HepG2 (cell line): ENCODE measurements around the gene STXBP5L.

ENCODE experiments used
- ARID2 ChIP-seq: sonication (generic); formaldehyde crosslinking; IDR thresholded peaks from 2 replicates; pipeline ENCODE4 v1.8.1; 2022; ENCODE audit warnings: mild to moderate bottlenecking, missing genetic modification reagents, borderline replicate concordance
- CTCF ChIP-seq: sonication (generic); formaldehyde crosslinking; IDR thresholded peaks from 2 replicates; pipeline ENCODE4 v1.5.0; 2020; ENCODE audit warnings: mild to moderate bottlenecking, missing genetic modification reagents, moderate library complexity
- NFRKB ChIP-seq: fragments of 450-650 bp; IDR thresholded peaks from 2 replicates; pipeline ENCODE4 v1.6.1; 2017
- PBX2 ChIP-seq: IDR thresholded peaks from 2 replicates; pipeline ENCODE4 v1.6.1; 2016; ENCODE audit warnings: control low read depth
- POGZ ChIP-seq: sonication (generic); formaldehyde crosslinking; IDR thresholded peaks from 2 replicates; pipeline ENCODE4 v1.4.0; 2020; ENCODE audit warnings: mild to moderate bottlenecking, missing genetic modification reagents
- TBP ChIP-seq: sonication (generic); formaldehyde crosslinking; IDR thresholded peaks from 2 replicates; pipeline ENCODE4 v1.5.0; 2020; ENCODE audit warnings: missing genetic modification reagents
- ZBTB10 ChIP-seq: sonication (generic); formaldehyde crosslinking; IDR thresholded peaks from 2 replicates; pipeline ENCODE4 v1.4.0; 2020; ENCODE audit warnings: missing genetic modification reagents, borderline replicate concordance
- ZBTB49 ChIP-seq: sonication (generic); formaldehyde crosslinking; IDR thresholded peaks from 2 replicates; pipeline ENCODE4 v1.4.0; 2020; ENCODE audit warnings: missing genetic modification reagents, borderline replicate concordance
- ZNF24 ChIP-seq: fragments of 450-650 bp; IDR thresholded peaks from 2 replicates; pipeline ENCODE4 v1.6.1; 2017; ENCODE audit warnings: antibody characterized with exemption, mild to moderate bottlenecking
- ZNF251 ChIP-seq: sonication (generic); formaldehyde crosslinking; IDR thresholded peaks from 2 replicates; pipeline ENCODE4 v1.9.0; 2021; ENCODE audit warnings: mild to moderate bottlenecking, missing genetic modification reagents
- ZNF33B ChIP-seq: sonication (generic); formaldehyde crosslinking; IDR thresholded peaks from 2 replicates; pipeline ENCODE4 v1.5.1; 2020; ENCODE audit warnings: mild to moderate bottlenecking, missing genetic modification reagents
- ZNF430 ChIP-seq: sonication (generic); formaldehyde crosslinking; IDR thresholded peaks from 2 replicates; pipeline ENCODE4 v1.9.0; 2021; ENCODE audit warnings: mild to moderate bottlenecking, missing genetic modification reagents
- ZNF639 ChIP-seq: conservative IDR thresholded peaks from 2 replicates; pipeline ENCODE4 v1.6.1; 2018; ENCODE audit warnings: missing genetic modification reagents

GRCh38 chr3:121064121-121064520 lies 156.1 kb downstream of the STXBP5L start:
- TF ChIP-seq ZNF639 (no peak), ZBTB10 (CRISPR knock-in tag) (no peak), ZNF24 (no peak), ZBTB49 (CRISPR knock-in tag) (no peak), CTCF (no peak), ARID2 (CRISPR knock-in tag) (no peak), ZNF430 (no peak), POGZ (no peak), ZNF33B (CRISPR knock-in tag) (no peak), NFRKB (no peak), TBP (CRISPR knock-in tag) (no peak), ZNF251 (CRISPR knock-in tag) (no peak), PBX2 (CRISPR knock-in tag) (no peak)
